Measurements from ENCODE around the gene CCDC28B.

CCDC28B gene

GRCh38 chr1:32181563-32181962 is 18.8 kb upstream of the CCDC28B start:
- no peak for FAIRE-seq
- DNase-seq (ENCODE audit: insufficient read length, low spot score), result no peak
- TF ChIP-seq CTCF (IDR thresholded peaks at IDR 0.05; ENCODE audit: insufficient read depth, missing control alignments), result no peak

GRCh38 chr1:32182060-32182459 is 18.3 kb upstream of the CCDC28B start:
- no peak for FAIRE-seq
- TF ChIP-seq CTCF (IDR thresholded peaks at IDR 0.05; ENCODE audit: insufficient read depth, missing control alignments), result no peak
- no peak for DNase-seq (ENCODE audit: insufficient read length, low spot score)

DNA sequence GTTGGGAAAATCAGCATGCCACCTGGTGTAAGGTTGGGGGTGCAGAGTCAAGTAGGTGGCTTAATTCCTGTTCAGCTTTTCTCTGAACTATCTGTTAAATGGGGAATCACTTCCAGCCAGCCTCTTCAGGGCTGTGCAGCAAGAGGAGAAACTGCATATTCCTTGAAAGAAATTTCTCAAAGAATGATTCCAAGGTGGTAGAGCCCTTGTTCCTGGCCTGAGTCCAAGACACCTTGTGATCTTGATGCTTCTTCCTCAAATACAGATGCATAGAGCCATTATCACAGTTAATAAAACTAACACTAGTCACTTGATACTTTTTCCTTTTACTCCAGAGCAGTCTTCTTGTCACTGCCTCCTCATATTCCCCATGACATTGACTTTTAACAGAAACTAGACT is 15.7 kb upstream of the CCDC28B start:
- TF ChIP-seq CTCF (IDR thresholded peaks at IDR 0.05; ENCODE audit: insufficient read depth, missing control alignments), result no peak
- DNase-seq (ENCODE audit: insufficient read length, low spot score) (no peak), FAIRE-seq (no peak)

GRCh38 chr1:32186077-32186476 is 14.3 kb upstream of the CCDC28B start:
- no peak for DNase-seq (ENCODE audit: insufficient read length, low spot score)
- no peak for TF ChIP-seq CTCF (IDR thresholded peaks at IDR 0.05; ENCODE audit: insufficient read depth, missing control alignments)
- no peak for FAIRE-seq

DNA sequence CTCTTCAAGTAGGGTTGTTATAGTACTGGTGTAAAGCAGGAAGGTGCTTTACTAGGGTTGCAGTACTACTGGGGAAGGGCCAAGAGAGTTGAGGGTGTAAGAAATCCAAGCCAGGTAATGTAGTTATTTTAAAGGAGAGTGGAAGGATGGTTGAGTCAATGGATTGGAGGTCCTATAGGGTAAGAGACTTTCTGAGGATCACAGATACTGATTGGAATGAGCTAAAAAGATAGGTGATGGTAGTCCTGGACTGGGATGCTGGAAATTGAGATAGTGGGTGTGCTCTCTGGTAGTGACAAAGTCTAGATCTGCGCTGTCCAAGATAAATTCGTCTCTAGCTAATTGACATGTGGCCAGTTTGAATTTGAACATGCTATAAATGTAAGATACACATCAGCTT is 13.9 kb upstream of the CCDC28B start:
- FAIRE-seq, result no peak
- DNase-seq (ENCODE audit: insufficient read length, low spot score), result no peak
- TF ChIP-seq CTCF (IDR thresholded peaks at IDR 0.05; ENCODE audit: insufficient read depth, missing control alignments), result no peak

DNA sequence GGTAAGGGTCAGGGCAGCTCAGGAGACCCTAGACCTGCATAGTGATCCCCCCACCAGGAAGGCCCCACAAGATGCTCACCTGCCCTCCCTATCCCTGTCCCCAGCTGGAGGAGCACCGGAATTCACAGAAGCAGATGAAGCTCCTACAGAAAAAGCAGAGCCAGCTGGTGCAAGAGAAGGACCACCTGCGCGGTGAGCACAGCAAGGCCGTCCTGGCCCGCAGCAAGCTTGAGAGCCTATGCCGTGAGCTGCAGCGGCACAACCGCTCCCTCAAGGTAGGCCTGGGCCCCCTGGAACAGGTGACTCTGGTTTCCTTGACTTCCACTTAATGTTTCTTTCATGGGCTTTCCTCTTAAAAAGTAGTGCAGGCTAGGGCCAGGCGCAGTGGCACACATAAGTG is 12.5 kb upstream of the CCDC28B start:
- no peak for TF ChIP-seq CTCF (IDR thresholded peaks at IDR 0.05; ENCODE audit: insufficient read depth, missing control alignments)
- no peak for FAIRE-seq

DNA sequence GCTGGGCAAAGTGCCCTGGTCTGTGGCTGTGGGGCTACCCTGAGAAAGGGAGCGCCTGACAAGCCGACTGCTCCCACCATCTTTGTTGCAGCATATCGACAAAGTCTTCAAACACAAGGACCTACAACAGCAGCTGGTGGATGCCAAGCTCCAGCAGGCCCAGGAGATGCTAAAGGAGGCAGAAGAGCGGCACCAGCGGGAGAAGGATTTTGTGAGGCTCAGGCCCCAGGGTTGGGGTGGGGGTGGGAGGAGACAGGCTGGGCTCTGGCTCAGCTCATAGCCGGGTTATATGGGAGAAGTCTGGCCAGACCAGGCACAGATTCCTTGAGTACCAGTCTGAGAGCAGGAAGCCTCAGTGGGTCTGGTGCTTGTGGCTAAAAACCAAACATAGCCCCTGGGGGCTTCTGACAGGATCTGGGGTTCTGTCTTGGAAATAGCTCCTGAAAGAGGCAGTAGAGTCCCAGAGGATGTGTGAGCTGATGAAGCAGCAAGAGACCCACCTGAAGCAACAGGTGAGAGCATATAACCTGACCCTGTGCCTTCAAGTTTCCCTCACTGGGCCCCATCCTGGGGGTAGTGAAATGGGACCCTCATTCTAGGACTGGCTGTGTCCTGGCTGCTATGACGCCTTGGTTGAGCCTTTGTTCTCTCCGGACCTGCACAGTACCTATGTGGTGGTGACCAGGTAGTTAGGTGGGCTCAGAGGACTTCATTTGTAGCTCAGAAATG is 8.0 kb upstream of the CCDC28B start:
- TF ChIP-seq CTCF (IDR thresholded peaks at IDR 0.05; ENCODE audit: insufficient read depth, missing control alignments), result no peak
- no peak for FAIRE-seq
- no peak for DNase-seq (ENCODE audit: insufficient read length, low spot score)

More for the DNA sequence above, 12.5 kb upstream of the CCDC28B start:
- no peak for DNase-seq (ENCODE audit: insufficient read length, low spot score)

All from D721Med (cell line).